ENCODE measurements around the gene RPL3. TPM values are rescaled to one million over a fixed set of nuclear protein-coding genes. Genes with fewer than 3 reads are reported as not detected.

The RPL3 gene
- total RNA-seq, 1 experiment from 2014 or later: 2,830 TPM

DNA sequence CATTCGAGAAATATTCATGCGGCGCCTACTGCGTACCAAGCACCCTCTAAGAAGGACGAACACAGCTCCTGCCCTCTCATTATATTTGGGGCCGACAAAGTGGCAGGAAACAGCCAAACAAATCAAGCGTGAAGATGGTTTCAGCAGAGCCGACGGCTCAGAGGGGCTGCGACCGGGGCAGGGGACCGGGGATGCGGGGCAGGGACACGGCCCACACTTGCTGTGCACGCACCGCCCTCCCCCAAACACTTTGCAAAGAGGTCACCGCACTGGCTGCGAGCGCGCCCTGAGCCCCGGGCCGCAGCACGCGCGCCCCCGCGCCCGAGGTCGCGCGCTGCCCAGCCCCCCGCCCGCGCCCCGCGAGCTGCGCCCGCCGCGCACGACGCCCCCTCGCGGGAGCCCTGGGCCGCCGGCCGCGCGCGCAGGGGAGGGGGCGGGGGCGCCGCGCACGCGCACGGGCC is 30.1 kb upstream of the RPL3 start:
- H3K79me2 ChIP-seq (ENCODE audit: insufficient read depth, low read length): no peaks in the 10 kb centered on the region
- no peaks in the 10 kb centered on the region for H3K79me1 ChIP-seq (ENCODE audit: insufficient read depth, low read depth, low read length, poor library complexity, severe bottlenecking)
- H3K9me3 ChIP-seq (ENCODE audit: control insufficient read depth, low read depth, low read length): no peaks in the 10 kb centered on the region
- peaks cover 15 to 27% of the 10 kb centered on the region in 2 experiments for H3K4me1 Mint-ChIP-seq
- peaks cover 6% of the 10 kb centered on the region for H3K23me2 ChIP-seq (ENCODE audit: insufficient read length, low read depth, low read length, poor library complexity, severe bottlenecking)
- no peaks in the 10 kb centered on the region for H4K20me1 ChIP-seq (ENCODE audit: control insufficient read depth, insufficient read depth, insufficient read length)
- no peak overlapping the region for H3T11ph ChIP-seq (ENCODE audit: low read length)
- H3K27ac ChIP-seq (ENCODE audit: insufficient read length, low read depth, low read length): no peak overlapping the region
- H3K4ac ChIP-seq (ENCODE audit: low read depth, low read length): no peak overlapping the region
- no peak overlapping the region for H4K8ac ChIP-seq (replicated peaks; ENCODE audit: insufficient read length, low read depth, low read length)
- H3K23ac ChIP-seq (ENCODE audit: insufficient read length, low read depth, low read length): no peak overlapping the region
- H3K27me3 Mint-ChIP-seq (ENCODE audit: low read depth): peaks cover 28% of the 10 kb centered on the region
- no peak overlapping the region for H2BK120ac ChIP-seq (ENCODE audit: low read depth, low read length, poor library complexity, severe bottlenecking)
- H3K27ac Mint-ChIP-seq: no peak overlapping the region
- H3K4me3 Mint-ChIP-seq: peak overlapping the region; percentile 72 to 88
- peak overlapping the region; percentile 39 for H3K9ac ChIP-seq (ENCODE audit: extremely low read depth, insufficient read length, low read length)
- peak overlapping the region; percentile 27 for H3K18ac ChIP-seq (ENCODE audit: insufficient read length, low read depth, low read length)
- H3K14ac ChIP-seq (ENCODE audit: insufficient read depth, low read length): no peak overlapping the region
- peak overlapping the region; percentile 59 for H3K4me2 ChIP-seq (ENCODE audit: insufficient read depth, insufficient read length, low read length)
- no peak overlapping the region for H2AFZ ChIP-seq (ENCODE audit: low read length)
- no peaks in the 10 kb centered on the region for H3K27me3 ChIP-seq (ENCODE audit: insufficient read depth, low read length)
- H2BK12ac ChIP-seq (ENCODE audit: insufficient read length, low read depth, low read length): no peak overlapping the region
- H2BK15ac ChIP-seq (ENCODE audit: low read depth, low read length): no peak overlapping the region
- no peak overlapping the region for H4K5ac ChIP-seq (ENCODE audit: insufficient read length, low read depth, low read length)
- no peaks in the 10 kb centered on the region for H3K9me3 Mint-ChIP-seq
- H3K56ac ChIP-seq (ENCODE audit: insufficient read length, low read depth, low read length): no peak overlapping the region
- TF ChIP-seq, protein P1, sequence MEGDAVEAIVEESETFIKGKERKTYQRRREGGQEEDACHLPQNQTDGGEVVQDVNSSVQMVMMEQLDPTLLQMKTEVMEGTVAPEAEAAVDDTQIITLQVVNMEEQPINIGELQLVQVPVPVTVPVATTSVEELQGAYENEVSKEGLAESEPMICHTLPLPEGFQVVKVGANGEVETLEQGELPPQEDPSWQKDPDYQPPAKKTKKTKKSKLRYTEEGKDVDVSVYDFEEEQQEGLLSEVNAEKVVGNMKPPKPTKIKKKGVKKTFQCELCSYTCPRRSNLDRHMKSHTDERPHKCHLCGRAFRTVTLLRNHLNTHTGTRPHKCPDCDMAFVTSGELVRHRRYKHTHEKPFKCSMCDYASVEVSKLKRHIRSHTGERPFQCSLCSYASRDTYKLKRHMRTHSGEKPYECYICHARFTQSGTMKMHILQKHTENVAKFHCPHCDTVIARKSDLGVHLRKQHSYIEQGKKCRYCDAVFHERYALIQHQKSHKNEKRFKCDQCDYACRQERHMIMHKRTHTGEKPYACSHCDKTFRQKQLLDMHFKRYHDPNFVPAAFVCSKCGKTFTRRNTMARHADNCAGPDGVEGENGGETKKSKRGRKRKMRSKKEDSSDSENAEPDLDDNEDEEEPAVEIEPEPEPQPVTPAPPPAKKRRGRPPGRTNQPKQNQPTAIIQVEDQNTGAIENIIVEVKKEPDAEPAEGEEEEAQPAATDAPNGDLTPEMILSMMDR (conservative IDR thresholded peaks at IDR 0.05): no peak
- H3K36me3 Mint-ChIP-seq (ENCODE audit: insufficient read depth in 1 of 3, low read depth in 3 of 3): no peaks in the 10 kb centered on the region; a peak in 1 of 7 replicates
- WGBS (ENCODE audit: extremely low coverage, insufficient read length, low lambda C conversion rate): no CpG with 5 or more reads among the region's 57 CpGs
- no peak overlapping the region for H2BK5ac ChIP-seq (ENCODE audit: insufficient read length, low read length)
- peaks cover 5% of the 10 kb centered on the region; the same call in 1 of the 2 replicates for H3K4me1 ChIP-seq (ENCODE audit: insufficient read depth, low read length)
- no peak overlapping the region for H4K91ac ChIP-seq (ENCODE audit: insufficient read length, low read depth, low read length)
- DNase-seq: no peak
- no peak overlapping the region for H2BK20ac ChIP-seq (ENCODE audit: low read depth, low read length, poor library complexity, severe bottlenecking)
- H2AK5ac ChIP-seq (ENCODE audit: insufficient read length, low read length): no peak overlapping the region
